ENCODE results near the gene AKR1B1. TPM values are rescaled to one million over a fixed set of nuclear protein-coding genes. Genes with fewer than 3 reads are reported as not detected.

Gene AKR1B1
- total RNA-seq, 1 experiment from 2014 or later, result 166 TPM

GRCh38 chr7:134469622-134470021 is 10.7 kb upstream of the AKR1B1 start:
- H4K20me1 ChIP-seq (ENCODE audit: control insufficient read depth, insufficient read depth, insufficient read length), result no peaks in the 10 kb centered on the region
- no peak overlapping the region for H3K4ac ChIP-seq (ENCODE audit: low read depth, low read length)
- Mint-ChIP-seq H3K36me3 (ENCODE audit: insufficient read depth in 1 of 3, low read depth in 3 of 3) (peaks cover 0 to 1% (median under 1%) of the 10 kb centered on the region in 3 experiments; a peak in 1 of 7 replicates), H3K27me3 (ENCODE audit: low read depth) (no peaks in the 10 kb centered on the region), H3K9me3 (peaks cover 7% of the 10 kb centered on the region in 2 experiments; a peak in 3 of 5 replicates), H3K4me1 (peaks cover 2 to 5% of the 10 kb centered on the region in 2 experiments; a peak in 3 of 4 replicates), H3K27ac (peak overlapping the region in 1 of 3 experiments; percentile 37; a peak in 1 of 7 replicates), H3K4me3 (no peak overlapping the region)
- no peak overlapping the region for H3K4me2 ChIP-seq (ENCODE audit: insufficient read depth, insufficient read length, low read length)
- no CpG with 5 or more reads among the region's 9 CpGs for WGBS (ENCODE audit: extremely low coverage, insufficient read length, low lambda C conversion rate)
- H2BK12ac ChIP-seq (ENCODE audit: insufficient read length, low read depth, low read length), result no peak overlapping the region
- no peak overlapping the region for H4K91ac ChIP-seq (ENCODE audit: insufficient read length, low read depth, low read length)
- H3K9me3 ChIP-seq (ENCODE audit: control insufficient read depth, low read depth, low read length), result no peaks in the 10 kb centered on the region
- no peaks in the 10 kb centered on the region for H3K4me1 ChIP-seq (ENCODE audit: insufficient read depth, low read length)
- H2BK5ac ChIP-seq (ENCODE audit: insufficient read length, low read length), result no peak overlapping the region
- H2AK5ac ChIP-seq (ENCODE audit: insufficient read length, low read length), result no peak overlapping the region
- no peaks in the 10 kb centered on the region for H3K23me2 ChIP-seq (ENCODE audit: insufficient read length, low read depth, low read length, poor library complexity, severe bottlenecking)
- H4K8ac ChIP-seq (replicated peaks; ENCODE audit: insufficient read length, low read depth, low read length), result no peak overlapping the region
- no peak overlapping the region for H3T11ph ChIP-seq (ENCODE audit: low read length)
- no peak overlapping the region for H3K27ac ChIP-seq (ENCODE audit: insufficient read length, low read depth, low read length)
- no peak overlapping the region for H2BK20ac ChIP-seq (ENCODE audit: low read depth, low read length, poor library complexity, severe bottlenecking)
- TF ChIP-seq, protein P1, sequence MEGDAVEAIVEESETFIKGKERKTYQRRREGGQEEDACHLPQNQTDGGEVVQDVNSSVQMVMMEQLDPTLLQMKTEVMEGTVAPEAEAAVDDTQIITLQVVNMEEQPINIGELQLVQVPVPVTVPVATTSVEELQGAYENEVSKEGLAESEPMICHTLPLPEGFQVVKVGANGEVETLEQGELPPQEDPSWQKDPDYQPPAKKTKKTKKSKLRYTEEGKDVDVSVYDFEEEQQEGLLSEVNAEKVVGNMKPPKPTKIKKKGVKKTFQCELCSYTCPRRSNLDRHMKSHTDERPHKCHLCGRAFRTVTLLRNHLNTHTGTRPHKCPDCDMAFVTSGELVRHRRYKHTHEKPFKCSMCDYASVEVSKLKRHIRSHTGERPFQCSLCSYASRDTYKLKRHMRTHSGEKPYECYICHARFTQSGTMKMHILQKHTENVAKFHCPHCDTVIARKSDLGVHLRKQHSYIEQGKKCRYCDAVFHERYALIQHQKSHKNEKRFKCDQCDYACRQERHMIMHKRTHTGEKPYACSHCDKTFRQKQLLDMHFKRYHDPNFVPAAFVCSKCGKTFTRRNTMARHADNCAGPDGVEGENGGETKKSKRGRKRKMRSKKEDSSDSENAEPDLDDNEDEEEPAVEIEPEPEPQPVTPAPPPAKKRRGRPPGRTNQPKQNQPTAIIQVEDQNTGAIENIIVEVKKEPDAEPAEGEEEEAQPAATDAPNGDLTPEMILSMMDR (conservative IDR thresholded peaks at IDR 0.05), result no peak
- no peak overlapping the region for H2BK15ac ChIP-seq (ENCODE audit: low read depth, low read length)
- H3K23ac ChIP-seq (ENCODE audit: insufficient read length, low read depth, low read length), result no peak overlapping the region
- H2BK120ac ChIP-seq (ENCODE audit: low read depth, low read length, poor library complexity, severe bottlenecking), result no peak overlapping the region
- DNase-seq, result no peak
- H3K14ac ChIP-seq (ENCODE audit: insufficient read depth, low read length), result no peak overlapping the region
- no peak overlapping the region for H3K9ac ChIP-seq (ENCODE audit: extremely low read depth, insufficient read length, low read length)
- H3K79me1 ChIP-seq (ENCODE audit: insufficient read depth, low read depth, low read length, poor library complexity, severe bottlenecking), result no peaks in the 10 kb centered on the region
- no peak overlapping the region for H3K56ac ChIP-seq (ENCODE audit: insufficient read length, low read depth, low read length)
- no peaks in the 10 kb centered on the region for H3K27me3 ChIP-seq (ENCODE audit: insufficient read depth, low read length)
- no peak overlapping the region for H3K18ac ChIP-seq (ENCODE audit: insufficient read length, low read depth, low read length)
- H3K79me2 ChIP-seq (ENCODE audit: insufficient read depth, low read length), result no peaks in the 10 kb centered on the region
- H4K5ac ChIP-seq (ENCODE audit: insufficient read length, low read depth, low read length), result no peak overlapping the region
- no peak overlapping the region for H2AFZ ChIP-seq (ENCODE audit: low read length)

All from H9 (cell line).